SK-N-MC (cell line): ENCODE measurements around the gene AUTS2.

ENCODE experiments used
- DNase-seq: peaks from one replicate; pipeline ENCODE4 v3.0.0-alpha.2; 2011; ENCODE audit warnings: low read depth, low spot score
- H3K27ac ChIP-seq: fragments of 200-600 bp; sonication (generic); 2 replicates; pipeline ENCODE4 v1.5.1; 2016; ENCODE audit warnings: mixed run types
- H3K36me3 ChIP-seq: fragments of 200-600 bp; sonication (generic); 2 replicates; pipeline ENCODE4 v1.6.1; 2017; ENCODE audit warnings: antibody characterized with exemption, low read length, mixed read lengths; ENCODE audit not compliant: insufficient read depth
- H3K4me3 ChIP-seq: fragments of 200-600 bp; sonication (generic); 2 replicates; pipeline ENCODE4 v1.5.1; 2016
- H3K9ac ChIP-seq: fragments of 200-600 bp; sonication (generic); 2 replicates; pipeline ENCODE4 v1.8.0; 2017; ENCODE audit warnings: mixed run types, mixed read lengths; ENCODE audit not compliant: insufficient read length
- H3K9me3 ChIP-seq: fragments of 200-600 bp; sonication (generic); 2 replicates; pipeline ENCODE4 v1.6.1; 2017; ENCODE audit warnings: low read depth, mild to moderate bottlenecking, antibody characterized with exemption, low read length, moderate library complexity, mixed read lengths
- EZH2 ChIP-seq: fragments of 200-600 bp; sonication (generic); IDR thresholded peaks from one replicate; pipeline ENCODE4 v1.6.1; 2017; ENCODE audit warnings: antibody characterized with exemption
- FOXP2 ChIP-seq: optimal IDR thresholded peaks from 2 replicates; pipeline ENCODE3; 2011; ENCODE audit warnings: mild to moderate bottlenecking, moderate library complexity; ENCODE audit not compliant: insufficient read depth; ENCODE audit errors: extremely low read length, control extremely low read depth
- POLR2AphosphoS5 ChIP-seq: IDR thresholded peaks from 2 replicates; pipeline ENCODE4 v1.6.1; 2012; ENCODE audit warnings: mild to moderate bottlenecking, low read depth, low read length, borderline replicate concordance

The AUTS2 gene

GRCh38 chr7:70037171-70037933, 439.1 kb downstream of the AUTS2 start:
- Histone ChIP-seq H3K9me3 (no peaks in the 10 kb centered on the region), H3K36me3 (no peaks in the 10 kb centered on the region), H3K4me3 (no peak overlapping the region), H3K9ac (no peak overlapping the region), H3K27ac (no peak overlapping the region)
- TF ChIP-seq FOXP2 (no peak), POLR2AphosphoS5 (no peak), EZH2 (no peak)
- no peak for DNase-seq

- Histone ChIP-seq H3K27ac (no peak overlapping the region), H3K36me3 (no peaks in the 10 kb centered on the region), H3K4me3 (no peak overlapping the region), H3K9ac (no peak overlapping the region), H3K9me3 (no peaks in the 10 kb centered on the region)
- no peak for TF ChIP-seq FOXP2
- no peak for TF ChIP-seq EZH2
- no peak for TF ChIP-seq POLR2AphosphoS5
- no peak for DNase-seq
Measured at GRCh38 chr7:70040051-70040450, 441.8 kb downstream of the AUTS2 start.

GRCh38 chr7:70040970-70041766, 442.9 kb downstream of the AUTS2 start:
- H3K27ac ChIP-seq, result peak overlapping the region; percentile 90
- no peaks in the 10 kb centered on the region for H3K9me3 ChIP-seq
- H3K36me3 ChIP-seq, result no peaks in the 10 kb centered on the region
- peak; percentile 21 for TF ChIP-seq FOXP2
- TF ChIP-seq POLR2AphosphoS5, result no peak
- TF ChIP-seq EZH2, result no peak
- peak; percentile 66 for DNase-seq
- peak overlapping the region; percentile 25; the same call in 1 of the 2 replicates for H3K4me3 ChIP-seq
- H3K9ac ChIP-seq, result peak overlapping the region; percentile 10

- no peak for TF ChIP-seq EZH2
- TF ChIP-seq FOXP2, result no peak
- TF ChIP-seq POLR2AphosphoS5, result no peak
- DNase-seq, result peak; percentile 66
- H3K9ac ChIP-seq, result no peak overlapping the region
Measured at GRCh38 chr7:70042533-70042932, 444.3 kb downstream of the AUTS2 start.

GRCh38 chr7:70043015-70043538, 444.8 kb downstream of the AUTS2 start:
- H3K36me3 ChIP-seq, result no peaks in the 10 kb centered on the region
- peak overlapping the region; percentile 90 for H3K27ac ChIP-seq
- peak; percentile 81 for DNase-seq
- H3K4me3 ChIP-seq, result peak overlapping the region; percentile 54
- TF ChIP-seq EZH2 (no peak), FOXP2 (no peak), POLR2AphosphoS5 (peak; percentile 41; the same call in 1 of the 2 replicates)
- no peaks in the 10 kb centered on the region for H3K9me3 ChIP-seq
- no peak overlapping the region for H3K9ac ChIP-seq

More at GRCh38 chr7:70042533-70042932, 444.3 kb downstream of the AUTS2 start:
- peak overlapping the region; percentile 90 for H3K27ac ChIP-seq
- H3K36me3 ChIP-seq, result no peaks in the 10 kb centered on the region
- no peaks in the 10 kb centered on the region for H3K9me3 ChIP-seq
- peak overlapping the region; percentile 54 for H3K4me3 ChIP-seq

GRCh38 chr7:70044064-70044463, 445.8 kb downstream of the AUTS2 start:
- Histone ChIP-seq H3K36me3 (no peaks in the 10 kb centered on the region), H3K27ac (peak overlapping the region; percentile 90), H3K4me3 (no peak overlapping the region), H3K9ac (no peak overlapping the region), H3K9me3 (no peaks in the 10 kb centered on the region)
- TF ChIP-seq FOXP2 (no peak), POLR2AphosphoS5 (peak; percentile 32; the same call in 1 of the 2 replicates), EZH2 (no peak)
- DNase-seq, result peak; percentile 70

GRCh38 chr7:70044525-70044924, 446.2 kb downstream of the AUTS2 start:
- Histone ChIP-seq H3K36me3 (no peaks in the 10 kb centered on the region), H3K9ac (no peak overlapping the region), H3K27ac (peak overlapping the region; percentile 90; the same call in 1 of the 2 replicates), H3K9me3 (no peaks in the 10 kb centered on the region), H3K4me3 (no peak overlapping the region)
- no peak for TF ChIP-seq POLR2AphosphoS5
- TF ChIP-seq FOXP2, result no peak
- no peak for TF ChIP-seq EZH2
- DNase-seq, result no peak

- DNase-seq, result no peak
- H3K9me3 ChIP-seq, result no peaks in the 10 kb centered on the region
- TF ChIP-seq FOXP2 (no peak), EZH2 (no peak), POLR2AphosphoS5 (no peak)
- no peak overlapping the region for H3K9ac ChIP-seq
- H3K27ac ChIP-seq, result no peak overlapping the region
- no peak overlapping the region for H3K4me3 ChIP-seq
- no peaks in the 10 kb centered on the region for H3K36me3 ChIP-seq
Measured at GRCh38 chr7:70044981-70045380, 446.7 kb downstream of the AUTS2 start.
